B cell (primary cell): ENCODE data around the gene TFCP2.

Experiments used
- CTCF ChIP-seq: fragments of 200-600 bp; IDR thresholded peaks from one replicate; pipeline ENCODE4 v1.8.0; 2022; ENCODE audit warnings: antibody characterized with exemption, mild to moderate bottlenecking
- EZH2 ChIP-seq: IDR thresholded peaks from 2 replicates; pipeline ENCODE4 v1.6.1; 2012; ENCODE audit warnings: borderline replicate concordance, low read depth, mild to moderate bottlenecking, moderate library complexity, low read length; ENCODE audit not compliant: insufficient read depth, poor library complexity, severe bottlenecking

GRCh38 chr12:51131745-51132521 is 41.0 kb downstream of the TFCP2 start:
- no peak for TF ChIP-seq CTCF
- TF ChIP-seq EZH2: no peak
